ENCODE results near the gene OSBPL3. TPM values are rescaled to one million over a fixed set of nuclear protein-coding genes. Genes with fewer than 3 reads are reported as not detected.

OSBPL3 gene
- total RNA-seq, 4 donors from 2014 or later = 8.9 to 22.6 (median 13.7) TPM

DNA sequence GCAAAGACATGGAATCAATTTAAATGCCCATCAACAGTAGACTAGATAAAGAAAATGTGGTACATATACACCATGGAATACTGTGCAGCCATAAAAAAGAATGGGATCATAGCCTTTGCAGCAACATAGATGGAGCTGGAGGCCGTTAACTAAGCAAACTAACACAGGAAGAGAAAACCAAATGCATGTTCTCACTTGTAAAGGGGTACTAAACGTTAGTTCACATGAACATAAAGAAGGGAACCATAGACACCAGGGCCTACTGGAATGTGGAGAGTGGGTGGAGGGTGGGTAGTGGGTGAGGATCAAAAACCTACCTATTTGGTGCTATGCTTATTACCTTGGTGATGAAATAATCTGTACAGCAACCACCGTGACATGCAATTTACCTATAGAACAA, 144.3 kb downstream of the OSBPL3 start:
- H3K4me3 ChIP-seq = no peak overlapping the region
- intact Hi-C loops (cut with DNase I) = no loop called here
- peak overlapping the region in 1 of 4 donors; percentile 34 for H3K27ac ChIP-seq
- peaks cover 0 to 12% (median 0%) of the 10 kb centered on the region in 3 donors for H3K4me1 ChIP-seq
- H3K27me3 ChIP-seq = no peaks in the 10 kb centered on the region
- no peak for DNase-seq
- WGBS, 2 donors = 57 to 62% methylated on average over 3 of the region's 3 CpGs
- H3K36me3 ChIP-seq = peaks cover 0 to 26% (median 0%) of the 10 kb centered on the region in 3 donors
- H3K9me3 ChIP-seq = no peaks in the 10 kb centered on the region
- no peak for TF ChIP-seq POLR2A (IDR thresholded peaks at IDR 0.05)
- TF ChIP-seq, protein P1, sequence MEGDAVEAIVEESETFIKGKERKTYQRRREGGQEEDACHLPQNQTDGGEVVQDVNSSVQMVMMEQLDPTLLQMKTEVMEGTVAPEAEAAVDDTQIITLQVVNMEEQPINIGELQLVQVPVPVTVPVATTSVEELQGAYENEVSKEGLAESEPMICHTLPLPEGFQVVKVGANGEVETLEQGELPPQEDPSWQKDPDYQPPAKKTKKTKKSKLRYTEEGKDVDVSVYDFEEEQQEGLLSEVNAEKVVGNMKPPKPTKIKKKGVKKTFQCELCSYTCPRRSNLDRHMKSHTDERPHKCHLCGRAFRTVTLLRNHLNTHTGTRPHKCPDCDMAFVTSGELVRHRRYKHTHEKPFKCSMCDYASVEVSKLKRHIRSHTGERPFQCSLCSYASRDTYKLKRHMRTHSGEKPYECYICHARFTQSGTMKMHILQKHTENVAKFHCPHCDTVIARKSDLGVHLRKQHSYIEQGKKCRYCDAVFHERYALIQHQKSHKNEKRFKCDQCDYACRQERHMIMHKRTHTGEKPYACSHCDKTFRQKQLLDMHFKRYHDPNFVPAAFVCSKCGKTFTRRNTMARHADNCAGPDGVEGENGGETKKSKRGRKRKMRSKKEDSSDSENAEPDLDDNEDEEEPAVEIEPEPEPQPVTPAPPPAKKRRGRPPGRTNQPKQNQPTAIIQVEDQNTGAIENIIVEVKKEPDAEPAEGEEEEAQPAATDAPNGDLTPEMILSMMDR (IDR thresholded peaks at IDR 0.05) = no peak

DNA sequence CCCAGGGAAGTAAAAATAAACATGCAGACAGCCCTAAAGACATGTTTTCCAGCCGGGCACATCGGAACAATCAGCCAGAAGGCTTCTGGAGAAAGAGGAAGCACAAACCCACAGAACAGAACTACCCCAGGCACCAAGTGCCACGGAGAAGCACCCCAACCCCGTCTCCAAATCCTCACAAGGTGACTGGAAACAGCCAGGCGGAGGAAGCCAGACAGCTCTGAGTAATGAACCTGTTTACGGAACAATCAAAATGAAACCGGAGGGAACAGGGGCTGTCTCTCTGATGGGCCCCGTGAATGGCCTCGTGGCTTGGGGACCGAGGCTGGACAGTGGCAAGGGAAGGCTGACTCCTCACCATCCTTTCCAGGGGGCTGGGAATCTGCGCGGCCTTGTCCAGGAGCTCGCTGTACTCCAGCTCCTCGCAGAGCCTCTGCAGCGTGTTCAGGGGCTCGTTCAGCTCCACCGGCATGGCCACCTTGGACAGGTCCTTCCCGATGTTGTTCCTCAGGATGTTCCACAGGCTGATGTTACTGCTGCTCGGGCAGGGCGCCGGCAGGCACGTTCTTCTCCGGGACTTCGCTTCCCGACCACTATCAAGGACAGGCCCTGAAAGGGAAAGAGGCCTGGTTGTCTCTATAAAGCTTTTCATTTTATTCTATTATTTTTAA, 145.7 kb downstream of the OSBPL3 start:
- peak overlapping the region in 3 of 4 donors; percentile 20 to 69 (median 51) for H3K27ac ChIP-seq
- peaks cover 0 to 26% (median 0%) of the 10 kb centered on the region in 3 donors for H3K4me1 ChIP-seq
- intact Hi-C loops (cut with DNase I) = no loop called here
- 79 to 93% methylated on average over 18 to 25 of the region's 25 CpGs for WGBS, 2 donors
- no peak for DNase-seq
- no peak overlapping the region for H3K4me3 ChIP-seq
- no peaks in the 10 kb centered on the region for H3K27me3 ChIP-seq
- peaks cover 0 to 20% (median 0%) of the 10 kb centered on the region in 3 donors for H3K36me3 ChIP-seq
- H3K9me3 ChIP-seq = no peaks in the 10 kb centered on the region
- TF ChIP-seq, protein P1 (IDR thresholded peaks at IDR 0.05) = no peak
- TF ChIP-seq POLR2A (IDR thresholded peaks at IDR 0.05) = peak in 1 of 4 donors; percentile 12

DNA sequence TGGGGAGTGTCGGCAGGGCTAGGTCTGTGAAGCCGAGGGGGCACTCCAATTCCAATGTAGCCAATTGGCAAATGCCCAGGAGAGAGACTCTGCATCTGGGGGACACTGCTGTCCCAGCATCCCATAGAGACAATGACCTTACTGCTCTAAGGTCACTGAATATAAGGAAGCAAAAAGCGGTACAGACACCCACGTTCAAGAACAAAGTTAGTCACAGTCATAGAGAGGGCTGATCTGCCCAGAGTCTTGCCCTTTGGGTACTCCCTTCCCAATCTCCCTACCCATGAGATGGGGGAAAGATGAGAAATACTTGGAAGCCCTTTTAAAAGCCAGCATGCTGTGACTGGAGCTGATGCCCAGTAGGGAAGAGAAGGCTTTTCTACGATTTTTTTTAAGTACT, 146.4 kb downstream of the OSBPL3 start:
- DNase-seq = no peak
- TF ChIP-seq, protein P1 (IDR thresholded peaks at IDR 0.05) = no peak
- no peak for TF ChIP-seq POLR2A (IDR thresholded peaks at IDR 0.05)
- Histone ChIP-seq H3K9me3 (no peaks in the 10 kb centered on the region), H3K27ac (peak overlapping the region in 3 of 4 donors; percentile 20 to 51 (median 32)), H3K36me3 (peaks cover 0 to 13% (median 0%) of the 10 kb centered on the region in 3 donors), H3K4me1 (peaks cover 0 to 33% (median 0%) of the 10 kb centered on the region in 3 donors), H3K4me3 (no peak overlapping the region), H3K27me3 (no peaks in the 10 kb centered on the region)
- 75% methylated on average over 5 of the region's 5 CpGs for whole genome bisulfite sequencing, 2 donors
- intact Hi-C loops (cut with DNase I) = no loop called here

DNA sequence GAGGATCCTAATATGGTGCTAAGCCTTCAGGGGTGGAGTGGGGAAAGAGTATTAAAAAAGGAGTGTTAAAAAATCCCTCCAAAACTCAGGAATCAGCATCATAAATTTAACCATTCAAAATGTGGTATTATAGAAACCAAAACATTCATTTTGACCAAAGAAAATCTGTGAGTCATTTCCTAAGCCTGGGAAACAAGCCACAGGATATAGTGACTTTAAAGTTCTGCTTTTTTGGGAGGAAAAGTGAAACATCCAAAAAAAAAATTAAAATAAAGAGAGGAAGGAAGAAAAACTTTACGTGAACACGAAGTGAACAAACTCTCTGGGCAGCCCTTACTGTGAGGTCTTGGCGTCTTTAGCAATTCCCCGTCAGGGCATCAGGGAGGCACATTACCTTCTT, 148.7 kb downstream of the OSBPL3 start:
- Histone ChIP-seq H3K36me3 (peaks cover 0 to 7% (median 0%) of the 10 kb centered on the region in 3 donors), H3K4me3 (no peak overlapping the region), H3K9me3 (no peaks in the 10 kb centered on the region), H3K27ac (peak overlapping the region in 2 of 4 donors; percentile 10 to 14), H3K27me3 (no peaks in the 10 kb centered on the region), H3K4me1 (peaks cover 0 to 36% (median 12%) of the 10 kb centered on the region in 3 donors)
- intact Hi-C loops (cut with DNase I) = no loop called here
- WGBS, 2 donors = 59% methylated on average over 4 of the region's 4 CpGs
- no peak for DNase-seq
- TF ChIP-seq POLR2A (IDR thresholded peaks at IDR 0.05) = no peak
- TF ChIP-seq, protein P1 (IDR thresholded peaks at IDR 0.05) = no peak

DNA sequence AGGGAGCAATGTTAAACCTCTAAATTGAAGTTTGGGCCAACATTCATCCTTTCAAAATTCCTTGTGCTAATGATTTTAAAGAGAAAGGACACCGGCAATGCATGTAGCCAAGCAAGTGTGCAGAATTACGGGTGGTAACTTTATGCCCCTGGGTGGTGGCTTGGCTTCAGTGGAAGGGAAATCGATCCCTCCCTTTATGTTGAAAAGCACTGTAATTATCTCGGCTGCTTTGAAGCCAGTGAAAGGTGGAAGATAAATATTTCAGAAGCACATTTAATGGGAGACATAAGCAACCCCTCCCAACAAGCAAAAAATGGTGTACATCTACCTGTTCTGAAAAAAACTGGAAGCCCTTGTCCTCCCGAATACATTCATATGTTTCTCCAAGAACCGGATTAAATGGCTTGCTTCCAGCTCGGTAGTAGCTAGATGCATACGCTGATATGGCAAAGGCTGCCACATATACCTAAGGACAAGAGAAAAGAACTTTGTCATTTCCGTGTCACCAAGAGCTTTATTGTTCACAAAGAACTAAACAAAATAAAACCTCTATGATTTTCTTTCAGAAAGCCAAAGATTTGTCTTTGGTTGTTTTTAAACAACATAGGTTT, 149.4 kb downstream of the OSBPL3 start:
- DNase-seq = no peak
- WGBS, 2 donors = 66% methylated on average over 9 of the region's 9 CpGs
- Histone ChIP-seq H3K36me3 (peaks cover 0 to 7% (median 0%) of the 10 kb centered on the region in 3 donors), H3K4me3 (no peak overlapping the region), H3K27me3 (no peaks in the 10 kb centered on the region), H3K9me3 (no peaks in the 10 kb centered on the region), H3K27ac (no peak overlapping the region), H3K4me1 (peaks cover 4 to 43% (median 19%) of the 10 kb centered on the region in 3 donors)
- TF ChIP-seq, protein P1 (IDR thresholded peaks at IDR 0.05) = no peak
- TF ChIP-seq POLR2A (IDR thresholded peaks at IDR 0.05) = no peak
- intact Hi-C loops (cut with DNase I) = no loop called here

Measured in esophagus squamous epithelium (tissue), 5 donors.